ENCODE measurements around the gene NUDT17. TPM values are rescaled to one million over a fixed set of nuclear protein-coding genes. Genes with fewer than 3 reads are reported as not detected.

Gene NUDT17
- total and polyA plus RNA-seq, 2 of the 8 experiments (the other 6 are each of a cell fraction or from before 2014, with no cell fraction given): 2.7 to 4.1 TPM

DNA sequence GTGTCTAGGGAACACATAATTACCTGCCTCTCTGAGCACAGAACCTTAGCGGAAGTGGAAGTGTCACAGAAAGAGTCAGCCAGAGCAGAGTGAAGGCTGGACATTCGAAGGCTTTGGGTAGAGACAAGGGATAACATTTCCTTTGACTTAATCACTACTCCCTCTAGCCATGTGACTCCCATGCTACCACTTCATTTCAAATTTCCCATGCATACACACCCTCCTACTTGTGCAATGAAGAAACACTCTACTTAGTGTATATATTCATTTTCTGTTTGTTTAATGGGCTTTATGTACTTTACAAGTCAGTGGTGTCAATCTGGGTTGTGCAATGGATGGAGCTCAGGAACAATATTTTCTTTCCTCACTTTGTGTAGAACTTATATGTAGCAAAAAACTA is 33.3 kb downstream of the NUDT17 start:
- Histone ChIP-seq H3K27ac (ENCODE audit: low read depth, low read length) (no peak overlapping the region), H4K5ac (ENCODE audit: insufficient read length, low read depth, low read length) (no peak overlapping the region), H3K4me3 (ENCODE audit: extremely low read depth in 1 of 4, insufficient read depth in 2 of 4, low read depth in 3 of 4, low read length in 4 of 4) (no peak overlapping the region), H2BK5ac (ENCODE audit: low read depth, low read length) (no peak overlapping the region), H3K4ac (replicated peaks; ENCODE audit: insufficient read length, low read depth, low read length) (no peak overlapping the region), H4K20me1 (replicated peaks in 1 of 2; ENCODE audit: control insufficient read depth in 1 of 2, insufficient read depth in 2 of 2, low read length in 2 of 2) (no peaks in the 10 kb centered on the region), H3K14ac (ENCODE audit: insufficient read length) (no peak overlapping the region), H3K9ac (replicated peaks in 1 of 4; ENCODE audit: extremely low read depth in 1 of 4, low read depth in 3 of 4, low read length in 3 of 4) (no peak overlapping the region), H3K36me3 (ENCODE audit: control insufficient read depth in 2 of 4, insufficient read depth in 4 of 4, low read length in 3 of 4) (no peaks in the 10 kb centered on the region), H3K79me1 (ENCODE audit: low read depth, low read length) (no peaks in the 10 kb centered on the region), H2AK5ac (ENCODE audit: low read depth, low read length) (no peak overlapping the region), H3K18ac (ENCODE audit: extremely low read depth, low read length) (no peak overlapping the region), H2BK15ac (ENCODE audit: low read length) (no peak overlapping the region), H3K27me3 (replicated peaks in 1 of 4; ENCODE audit: control insufficient read depth in 3 of 4, extremely low read depth in 1 of 4, insufficient read depth in 3 of 4, low read length in 3 of 4) (peaks cover 0 to 6% (median 3%) of the 10 kb centered on the region in 4 experiments; a peak in 5 of 7 replicates), H3K4me2 (ENCODE audit: insufficient read depth in 1 of 2, low read depth in 2 of 2, low read length in 2 of 2) (no peak overlapping the region), H3K9me3 (ENCODE audit: insufficient read depth in 2 of 2, low read depth in 1 of 2, low read length in 1 of 2) (no peaks in the 10 kb centered on the region), H3K4me1 (replicated peaks in 1 of 4; ENCODE audit: control insufficient read depth in 3 of 4, insufficient read depth in 4 of 4, low read length in 3 of 4) (peaks cover 0 to 10% (median 6%) of the 10 kb centered on the region in 4 experiments; a peak in 4 of 7 replicates), H3K23ac (ENCODE audit: insufficient read length) (no peak overlapping the region), H3K56ac (replicated peaks; ENCODE audit: insufficient read length, low read depth, low read length) (no peak overlapping the region), H2BK12ac (ENCODE audit: low read depth, low read length) (no peak overlapping the region), H4K8ac (ENCODE audit: extremely low read depth, insufficient read depth, low read length) (no peak overlapping the region), H2BK120ac (replicated peaks; ENCODE audit: low read depth, low read length) (no peak overlapping the region), H2AFZ (ENCODE audit: low read length) (no peak overlapping the region), H4K91ac (replicated peaks; ENCODE audit: insufficient read length, low read length) (no peak overlapping the region), H2BK20ac (ENCODE audit: low read length) (no peak overlapping the region), H3K79me2 (ENCODE audit: control insufficient read depth in 1 of 2, insufficient read depth in 2 of 2, low read length in 2 of 2) (no peaks in the 10 kb centered on the region), H3K23me2 (ENCODE audit: low read depth, low read length) (no peaks in the 10 kb centered on the region)
- ChIA-PET CTCF (ENCODE audit: partially characterized antibody) (interaction anchor here (1.1 to 6.5 kb wide), 3 partner anchors 13 to 33 kb away, joined by 4 to 62 read pairs (median 30); partner anchors contain the start of gene NUDT17), POLR2A (ENCODE audit: partially characterized antibody) (interaction anchor here (0.8 to 2.7 kb wide), 4 partner anchors 13 to 54 kb away, joined by 3 to 10 read pairs (median 6); partner anchors contain the start of genes PIAS3 and RBM8A)
- 91% methylated on average over 2 of the region's 2 CpGs; no CpG with 5 or more reads in 1 of the 2 experiments for WGBS, 2 experiments (ENCODE audit: extremely low coverage in 1 of 2, insufficient coverage in 1 of 2, insufficient read length in 1 of 2, insufficient replicate concordance in 2 of 2, low coverage in 1 of 2, low lambda C conversion rate in 2 of 2, missing lambda C conversion rate in 1 of 2)
- TF ChIP-seq HDAC6 (IDR thresholded peaks at IDR 0.05; ENCODE audit: low read depth, low read length) (no peak), GABPA (IDR thresholded peaks at IDR 0.05; ENCODE audit: borderline replicate concordance, insufficient read depth, low read length) (no peak), SIN3A (conservative IDR thresholded peaks at IDR 0.05 in 1 of 2, IDR thresholded peaks at IDR 0.05 in 1 of 2; ENCODE audit: low read depth in 1 of 2, low read length in 2 of 2) (no peak), CHD1 (IDR thresholded peaks at IDR 0.05; ENCODE audit: low read depth, low read length) (no peak), NRF1 (IDR thresholded peaks at IDR 0.05; ENCODE audit: low read depth, low read length) (no peak), CREB1 (IDR thresholded peaks at IDR 0.05) (no peak), HDAC2 (IDR thresholded peaks at IDR 0.05; ENCODE audit: borderline replicate concordance in 1 of 2, low read depth in 2 of 2, low read length in 2 of 2) (no peak), JUN (IDR thresholded peaks at IDR 0.05; ENCODE audit: low read depth, low read length) (no peak), TCF12 (IDR thresholded peaks at IDR 0.05; ENCODE audit: low read depth, low read length) (no peak), TAF7 (optimal IDR thresholded peaks at IDR 0.05; ENCODE audit: borderline replicate concordance, low read depth, low read length) (no peak)
- TF ChIP-seq, protein P1, sequence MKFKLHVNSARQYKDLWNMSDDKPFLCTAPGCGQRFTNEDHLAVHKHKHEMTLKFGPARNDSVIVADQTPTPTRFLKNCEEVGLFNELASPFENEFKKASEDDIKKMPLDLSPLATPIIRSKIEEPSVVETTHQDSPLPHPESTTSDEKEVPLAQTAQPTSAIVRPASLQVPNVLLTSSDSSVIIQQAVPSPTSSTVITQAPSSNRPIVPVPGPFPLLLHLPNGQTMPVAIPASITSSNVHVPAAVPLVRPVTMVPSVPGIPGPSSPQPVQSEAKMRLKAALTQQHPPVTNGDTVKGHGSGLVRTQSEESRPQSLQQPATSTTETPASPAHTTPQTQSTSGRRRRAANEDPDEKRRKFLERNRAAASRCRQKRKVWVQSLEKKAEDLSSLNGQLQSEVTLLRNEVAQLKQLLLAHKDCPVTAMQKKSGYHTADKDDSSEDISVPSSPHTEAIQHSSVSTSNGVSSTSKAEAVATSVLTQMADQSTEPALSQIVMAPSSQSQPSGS (IDR thresholded peaks at IDR 0.05; ENCODE audit: low read length): no peak
- no peak for FAIRE-seq
- no peak for DNase-seq (ENCODE audit: low read depth in 1 of 2, low spot score in 2 of 2)
